NT2/D1 (cell line): ENCODE data around the gene HTR6.
"Not testable (repeated sequence)": the region's sequence is repeated elsewhere in the genome, so short reads cannot be mapped to it uniquely, and the experiment has no call there.

ENCODE experiments used
- DNase-seq: peaks from one replicate; pipeline ENCODE4 v3.0.0-alpha.2; 2011; ENCODE audit warnings: low read depth, low spot score
- H3K27me3 ChIP-seq: 2 replicates; pipeline ENCODE4 v1.6.0; 2011; ENCODE audit warnings: mild to moderate bottlenecking; ENCODE audit not compliant: insufficient read length, insufficient read depth
- H3K36me3 ChIP-seq: 2 replicates; pipeline ENCODE4 v1.6.1; 2011; ENCODE audit warnings: mild to moderate bottlenecking, low read length, mixed read lengths; ENCODE audit not compliant: insufficient read depth, insufficient read length
- H3K4me1 ChIP-seq: 2 replicates; pipeline ENCODE4 v1.5.1; 2011; ENCODE audit not compliant: insufficient read depth, insufficient read length
- H3K4me3 ChIP-seq: 2 replicates; pipeline ENCODE4 v1.5.1; 2011; ENCODE audit warnings: low read depth; ENCODE audit not compliant: insufficient read length
- H3K9ac ChIP-seq: 2 replicates; pipeline ENCODE4 v1.6.0; 2011; ENCODE audit warnings: low read depth; ENCODE audit not compliant: insufficient read length
- H3K9me3 ChIP-seq: 2 replicates; pipeline ENCODE4 v1.5.1; 2011; ENCODE audit warnings: mild to moderate bottlenecking, low read length; ENCODE audit not compliant: insufficient read depth
- SUZ12 ChIP-seq: IDR thresholded peaks from 2 replicates; pipeline ENCODE4 v1.6.1; 2011; ENCODE audit not compliant: insufficient read length, insufficient read depth; ENCODE audit errors: extremely low read depth
- YY1 ChIP-seq: IDR thresholded peaks from 2 replicates; pipeline ENCODE4 v1.6.1; 2011; ENCODE audit not compliant: insufficient read length, insufficient read depth
- ZNF274 ChIP-seq: IDR thresholded peaks from 2 replicates; pipeline ENCODE4 v1.6.1; 2011; ENCODE audit warnings: mild to moderate bottlenecking, low read depth, low read length

HTR6 gene

DNA sequence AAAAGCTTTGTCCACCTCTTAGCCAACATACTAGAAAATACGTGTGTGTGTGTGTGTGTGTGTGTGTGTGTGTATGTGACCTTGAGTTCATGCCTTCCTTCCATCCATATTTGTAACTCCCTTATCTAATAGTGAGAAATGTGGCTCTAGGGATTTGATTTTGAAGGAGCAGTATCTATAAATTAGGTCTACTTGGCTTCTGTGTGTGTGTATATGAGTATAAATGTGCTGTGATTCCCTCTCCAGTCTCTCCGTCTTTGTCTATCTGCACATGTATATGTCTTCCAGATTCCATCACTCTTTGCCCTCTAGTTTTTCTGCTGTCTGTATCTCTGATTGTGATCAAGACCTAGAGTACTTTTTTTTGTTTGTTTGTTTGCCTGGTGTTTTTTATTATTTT is 32.5 kb upstream of the HTR6 start:
- no peak for DNase-seq
- Histone ChIP-seq H3K36me3 (peaks cover 7% of the 10 kb centered on the region), H3K27me3 (no peaks in the 10 kb centered on the region), H3K4me3 (no peak overlapping the region), H3K9me3 (no peaks in the 10 kb centered on the region), H3K4me1 (peaks cover 5% of the 10 kb centered on the region), H3K9ac (no peak overlapping the region)
- TF ChIP-seq ZNF274 (no peak), SUZ12 (no peak), YY1 (no peak)

DNA sequence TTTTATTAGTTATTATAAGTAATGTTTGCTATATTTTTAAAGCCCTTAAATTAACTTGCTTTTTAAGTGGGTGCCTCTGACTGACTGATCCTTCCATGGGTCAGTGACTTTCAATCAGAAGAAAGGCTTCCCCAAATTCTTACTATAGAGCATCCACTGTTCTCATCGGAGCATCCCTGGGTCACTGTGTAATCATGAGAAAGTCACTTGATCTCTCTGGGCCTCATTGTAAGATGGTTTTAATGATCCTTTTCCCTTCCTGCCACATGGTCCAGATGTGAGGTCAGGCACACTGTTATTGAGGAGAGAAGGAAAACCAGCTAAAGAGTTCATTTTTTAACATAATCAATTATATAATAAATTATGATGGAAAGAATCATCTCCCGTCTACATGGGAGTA is 31.6 kb upstream of the HTR6 start:
- H3K9me3 ChIP-seq, result no peaks in the 10 kb centered on the region

DNA sequence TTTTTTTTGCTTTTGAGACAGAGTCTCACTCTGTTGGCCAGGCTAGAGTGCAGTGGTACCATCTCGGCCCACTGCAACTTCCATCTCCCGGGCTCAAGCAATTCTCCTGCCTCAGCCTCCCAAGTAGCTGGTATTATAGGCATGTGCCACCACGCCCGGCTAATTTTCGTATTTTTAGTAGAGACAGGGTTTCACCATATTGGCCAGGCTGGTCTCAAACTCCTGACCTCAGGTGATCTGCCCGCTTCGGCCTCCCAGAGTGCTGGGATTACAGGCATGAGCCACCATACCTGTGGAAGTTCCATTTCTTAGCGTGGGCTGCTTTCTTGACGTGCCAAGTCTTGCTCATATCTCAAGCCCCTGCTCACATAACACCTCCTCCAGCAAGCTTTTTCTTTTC is 29.6 kb upstream of the HTR6 start:
- not testable (repeated sequence) for H3K27me3 ChIP-seq, H3K9me3 ChIP-seq, H3K4me1 ChIP-seq, DNase-seq, H3K36me3 ChIP-seq, H3K9ac ChIP-seq, H3K4me3 ChIP-seq

More for the DNA sequence above, 31.6 kb upstream of the HTR6 start:
- no peaks in the 10 kb centered on the region for H3K36me3 ChIP-seq
- no peak overlapping the region for H3K4me3 ChIP-seq
- no peaks in the 10 kb centered on the region for H3K27me3 ChIP-seq
- no peak for DNase-seq
- peaks cover 5% of the 10 kb centered on the region for H3K4me1 ChIP-seq
- no peak for TF ChIP-seq SUZ12
- TF ChIP-seq YY1, result no peak
- no peak for TF ChIP-seq ZNF274
- H3K9ac ChIP-seq, result no peak overlapping the region

DNA sequence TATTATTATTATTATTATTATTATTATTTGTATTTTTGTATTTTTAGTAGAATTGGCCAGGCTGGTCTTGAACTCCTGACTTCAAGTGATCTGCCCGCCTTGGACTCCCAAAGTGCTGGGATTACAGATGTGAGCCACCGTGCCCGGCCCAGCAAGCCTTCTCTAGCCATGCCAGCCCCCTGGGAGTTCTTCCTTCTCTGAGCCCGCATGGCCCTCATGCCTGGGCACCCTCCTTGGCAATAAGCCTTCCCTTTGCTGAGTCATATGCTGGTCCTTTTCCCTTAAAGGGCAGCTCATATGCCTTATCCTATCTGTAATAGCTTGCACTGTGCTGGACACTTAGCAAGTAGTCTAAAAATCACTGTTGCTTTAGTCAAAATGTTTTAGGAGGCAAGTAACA is 29.0 kb upstream of the HTR6 start:
- H3K9ac ChIP-seq, result no peak overlapping the region
- peaks cover under 1% of the 10 kb centered on the region for H3K4me1 ChIP-seq
- no peaks in the 10 kb centered on the region for H3K9me3 ChIP-seq
- no peaks in the 10 kb centered on the region for H3K27me3 ChIP-seq
- DNase-seq, result no peak
- no peak for TF ChIP-seq ZNF274
- H3K36me3 ChIP-seq, result no peaks in the 10 kb centered on the region
- H3K4me3 ChIP-seq, result no peak overlapping the region

DNA sequence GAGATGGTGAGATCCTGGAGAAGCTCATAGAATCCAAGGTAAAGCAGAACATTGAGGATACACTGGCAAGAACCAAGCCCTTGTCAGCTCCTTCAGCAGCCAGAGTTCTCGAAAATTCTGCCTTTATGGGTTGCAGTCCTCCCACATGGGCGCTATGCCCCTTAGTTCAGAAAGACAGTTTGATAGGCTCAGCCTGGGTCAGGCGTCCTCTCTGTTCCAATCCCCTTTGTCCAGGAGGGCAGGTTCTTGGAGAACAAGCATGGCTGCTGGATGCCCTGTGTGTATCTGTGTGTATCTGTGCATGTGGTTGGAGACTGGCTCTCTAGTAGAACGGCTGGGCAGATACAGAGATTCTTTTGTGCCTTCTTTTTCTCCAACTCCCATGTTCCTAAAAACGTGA is 28.6 kb upstream of the HTR6 start:
- Histone ChIP-seq H3K4me3 (no peak overlapping the region), H3K27me3 (no peaks in the 10 kb centered on the region), H3K36me3 (no peaks in the 10 kb centered on the region), H3K4me1 (peaks cover 5% of the 10 kb centered on the region), H3K9ac (no peak overlapping the region), H3K9me3 (no peaks in the 10 kb centered on the region)
- TF ChIP-seq YY1, result no peak
- TF ChIP-seq ZNF274, result no peak
- no peak for TF ChIP-seq SUZ12
- DNase-seq, result no peak

DNA sequence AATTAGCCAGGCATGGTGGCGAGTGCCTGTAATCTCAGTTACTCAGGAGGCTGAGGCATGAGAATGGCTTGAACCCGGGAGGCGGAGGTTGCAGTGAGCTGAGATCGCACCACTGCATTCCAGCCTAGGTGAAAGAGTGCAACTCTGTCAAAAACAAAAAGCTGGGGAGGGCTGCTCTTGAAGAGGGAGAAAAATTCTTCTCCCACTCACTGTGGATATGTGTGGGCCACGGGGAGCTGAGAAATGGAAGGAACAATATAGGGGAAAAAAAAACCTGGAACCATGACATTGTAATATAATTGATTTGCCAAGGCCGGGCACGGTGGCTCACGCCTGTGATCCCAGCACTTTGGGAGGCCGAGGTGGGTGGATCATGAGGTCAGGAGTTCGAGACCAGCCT is 27.9 kb upstream of the HTR6 start:
- not testable (repeated sequence) for H3K4me1 ChIP-seq

DNA sequence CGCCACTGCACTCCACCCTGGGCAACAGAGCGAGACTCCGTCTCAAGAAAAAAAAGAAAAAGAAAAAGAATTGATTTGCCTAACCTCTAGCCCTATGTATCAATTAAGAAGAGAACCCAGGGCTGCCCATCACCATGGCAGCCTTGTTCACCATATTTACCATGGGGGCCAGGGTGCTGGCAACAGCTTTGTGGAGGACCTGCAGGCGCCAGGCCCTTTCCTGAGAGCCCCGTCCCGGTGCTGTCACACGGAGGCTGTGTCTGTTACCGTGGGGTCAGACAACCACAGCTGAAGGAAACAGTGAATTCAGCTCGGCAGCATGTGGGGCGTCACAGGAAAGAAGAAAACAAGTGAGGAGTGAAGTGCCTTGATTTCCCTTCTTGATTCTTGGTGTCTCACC is 27.1 kb upstream of the HTR6 start:
- H3K9me3 ChIP-seq, result no peaks in the 10 kb centered on the region
- H3K9ac ChIP-seq, result no peak overlapping the region
- no peaks in the 10 kb centered on the region for H3K36me3 ChIP-seq
- no peak overlapping the region for H3K4me3 ChIP-seq
- H3K4me1 ChIP-seq, result peaks cover 6% of the 10 kb centered on the region
- DNase-seq, result no peak
- TF ChIP-seq ZNF274, result no peak
- TF ChIP-seq YY1, result no peak
- TF ChIP-seq SUZ12, result no peak
- peaks cover 9% of the 10 kb centered on the region for H3K27me3 ChIP-seq

More for the DNA sequence above, 27.9 kb upstream of the HTR6 start:
- DNase-seq, H3K27me3 ChIP-seq, H3K9ac ChIP-seq, H3K9me3 ChIP-seq, H3K4me3 ChIP-seq, H3K36me3 ChIP-seq: not testable (repeated sequence)

DNA sequence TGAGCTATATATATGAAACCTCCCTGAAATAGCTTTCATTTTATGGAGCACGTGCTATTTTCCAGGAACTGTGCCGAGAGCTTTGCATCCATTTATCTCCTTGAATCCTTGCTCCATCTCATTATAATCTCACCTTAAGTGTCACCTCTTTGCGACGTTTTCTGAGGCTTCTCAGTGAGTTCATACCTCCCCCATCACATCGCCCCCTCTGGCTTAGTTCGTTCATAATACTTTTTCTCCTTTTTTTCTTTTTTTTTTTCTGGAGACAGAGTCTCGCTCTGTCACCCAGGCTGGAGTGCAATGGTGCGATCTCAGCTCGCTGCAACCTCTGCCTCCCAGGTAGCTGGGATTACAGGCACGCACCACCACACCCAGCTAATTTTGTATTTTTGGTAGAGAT is 25.4 kb upstream of the HTR6 start:
- not testable (repeated sequence) for DNase-seq, H3K36me3 ChIP-seq, H3K4me1 ChIP-seq, H3K9me3 ChIP-seq, H3K4me3 ChIP-seq, H3K9ac ChIP-seq
- peaks cover 22% of the 10 kb centered on the region for H3K27me3 ChIP-seq

DNA sequence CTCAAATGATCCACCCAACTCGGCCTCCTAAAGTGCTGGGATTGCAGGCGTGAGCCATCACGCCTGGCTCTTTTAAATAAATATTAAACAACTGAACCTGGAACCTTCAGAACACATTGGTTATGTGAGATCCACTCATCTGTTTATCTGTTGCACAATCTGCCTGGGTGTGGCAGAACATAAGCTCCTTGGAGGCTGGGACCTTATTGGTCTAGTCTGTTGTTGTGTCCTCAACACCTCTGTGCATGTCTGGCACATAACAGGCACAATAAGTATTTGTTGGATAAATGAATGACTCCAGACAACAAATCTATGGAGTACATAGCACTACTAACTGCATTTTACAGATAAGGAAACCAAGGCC is 24.7 kb upstream of the HTR6 start:
- H3K9ac ChIP-seq, result no peak overlapping the region
- peaks cover 27% of the 10 kb centered on the region for H3K27me3 ChIP-seq
- TF ChIP-seq SUZ12 (no peak), ZNF274 (no peak), YY1 (no peak)
- no peak for DNase-seq
- H3K4me1 ChIP-seq, result peaks cover 6% of the 10 kb centered on the region
- no peaks in the 10 kb centered on the region for H3K36me3 ChIP-seq
- H3K4me3 ChIP-seq, result no peak overlapping the region
- H3K9me3 ChIP-seq, result no peaks in the 10 kb centered on the region
